Retinal pigment epithelial cell (primary cell): ENCODE results near the gene CST1.
"Not testable (repeated sequence)": the region's sequence is repeated elsewhere in the genome, so short reads cannot be mapped to it uniquely, and the experiment has no call there.

ENCODE experiments used
- DNase-seq: peaks from one replicate; pipeline ENCODE4 v3.0.0-alpha.2; 2010; ENCODE audit warnings: low read depth
- H3K4me3 ChIP-seq: 2 replicates; pipeline ENCODE4 v1.5.1; 2011; ENCODE audit warnings: mild to moderate bottlenecking, low read length, control low read depth, moderate library complexity
- TF ChIP-seq, protein P1 (sequence below): conservative IDR thresholded peaks from 2 replicates; pipeline ENCODE4 v1.5.1; 2011; ENCODE audit warnings: low read depth, low read length, control low read depth, inconsistent platforms

Gene CST1

DNA sequence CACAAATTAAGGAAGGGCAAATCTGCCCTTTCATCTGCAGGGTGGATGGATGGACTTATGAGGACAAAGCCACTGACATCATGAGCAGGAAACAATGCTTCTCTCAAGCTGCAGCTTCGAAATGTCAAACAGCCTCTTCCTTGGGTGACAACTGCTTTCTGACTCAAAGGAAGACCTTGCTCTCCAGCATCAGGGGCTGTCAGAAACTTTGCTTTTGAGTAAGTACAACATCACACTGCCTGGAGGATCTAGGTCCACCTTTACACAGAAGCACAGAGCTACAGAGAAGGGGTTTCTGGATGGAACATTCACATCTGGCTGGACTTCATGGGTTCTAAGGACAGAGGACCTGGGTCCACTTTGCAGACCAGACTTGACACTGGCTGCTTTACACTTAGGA, 5.9 kb downstream of the CST1 start:
- TF ChIP-seq, protein P1, sequence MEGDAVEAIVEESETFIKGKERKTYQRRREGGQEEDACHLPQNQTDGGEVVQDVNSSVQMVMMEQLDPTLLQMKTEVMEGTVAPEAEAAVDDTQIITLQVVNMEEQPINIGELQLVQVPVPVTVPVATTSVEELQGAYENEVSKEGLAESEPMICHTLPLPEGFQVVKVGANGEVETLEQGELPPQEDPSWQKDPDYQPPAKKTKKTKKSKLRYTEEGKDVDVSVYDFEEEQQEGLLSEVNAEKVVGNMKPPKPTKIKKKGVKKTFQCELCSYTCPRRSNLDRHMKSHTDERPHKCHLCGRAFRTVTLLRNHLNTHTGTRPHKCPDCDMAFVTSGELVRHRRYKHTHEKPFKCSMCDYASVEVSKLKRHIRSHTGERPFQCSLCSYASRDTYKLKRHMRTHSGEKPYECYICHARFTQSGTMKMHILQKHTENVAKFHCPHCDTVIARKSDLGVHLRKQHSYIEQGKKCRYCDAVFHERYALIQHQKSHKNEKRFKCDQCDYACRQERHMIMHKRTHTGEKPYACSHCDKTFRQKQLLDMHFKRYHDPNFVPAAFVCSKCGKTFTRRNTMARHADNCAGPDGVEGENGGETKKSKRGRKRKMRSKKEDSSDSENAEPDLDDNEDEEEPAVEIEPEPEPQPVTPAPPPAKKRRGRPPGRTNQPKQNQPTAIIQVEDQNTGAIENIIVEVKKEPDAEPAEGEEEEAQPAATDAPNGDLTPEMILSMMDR: no peak
- no peak overlapping the region for H3K4me3 ChIP-seq
- DNase-seq: no peak

DNA sequence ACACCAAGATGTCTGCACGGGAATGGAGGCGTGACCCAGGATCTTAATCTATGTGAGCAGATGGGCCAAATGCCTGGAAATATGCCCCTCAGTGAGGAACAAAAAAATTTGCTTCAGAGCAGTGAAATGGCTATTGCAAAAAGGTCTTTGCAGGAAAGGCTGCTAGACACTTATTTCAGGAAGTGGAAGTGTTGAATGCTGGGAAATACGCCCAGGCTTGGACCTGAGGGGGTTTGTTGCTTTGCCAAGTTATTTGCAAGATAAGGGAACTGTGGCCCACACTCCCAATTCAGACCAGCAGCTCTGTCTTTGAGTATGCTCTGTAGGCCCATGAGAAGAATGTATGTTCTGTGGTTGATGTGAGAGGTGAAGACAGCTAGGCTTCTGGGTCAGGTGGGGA, 15.3 kb downstream of the CST1 start:
- H3K4me3 ChIP-seq, DNase-seq: not testable (repeated sequence)

DNA sequence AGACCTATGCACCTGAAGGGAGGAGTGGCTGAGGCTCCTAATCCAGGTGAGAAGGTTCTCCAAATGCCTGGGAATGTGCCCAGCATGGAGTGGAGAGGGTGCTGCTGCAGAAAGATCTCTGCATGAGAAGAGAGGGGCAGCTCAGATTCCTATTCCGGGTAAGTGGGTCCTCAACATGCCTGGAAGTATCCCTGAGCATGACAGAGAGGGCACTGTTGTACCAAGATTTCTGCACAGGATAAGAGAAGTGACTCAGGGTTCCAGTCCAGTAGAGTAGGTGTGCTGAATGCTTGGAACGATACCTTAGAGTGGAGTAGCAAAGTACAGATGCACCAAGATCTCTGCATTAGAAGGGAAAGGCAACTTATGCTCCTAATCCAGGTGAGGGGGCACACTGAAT, 15.8 kb downstream of the CST1 start:
- DNase-seq, H3K4me3 ChIP-seq: not testable (repeated sequence)

DNA sequence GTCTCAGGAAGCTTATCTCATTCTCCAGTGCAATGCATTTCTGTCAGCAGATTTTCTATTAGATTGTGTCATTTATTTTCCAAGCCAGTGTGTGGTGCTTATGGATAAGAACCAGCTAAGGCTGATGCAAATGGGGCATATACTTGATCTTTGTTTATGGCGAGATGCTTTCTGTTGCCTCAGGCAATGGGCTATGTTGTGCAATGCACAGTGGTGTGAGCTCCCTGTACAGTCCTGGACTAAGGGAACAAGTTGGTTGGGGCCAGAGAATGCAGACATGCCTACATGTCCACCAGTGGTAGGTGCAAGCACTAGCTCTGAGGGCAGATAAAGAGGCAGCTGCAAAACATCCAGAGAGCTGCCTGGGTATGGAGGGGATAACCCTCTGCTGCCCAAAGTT, 16.3 kb downstream of the CST1 start:
- not testable (repeated sequence) for DNase-seq, H3K4me3 ChIP-seq

DNA sequence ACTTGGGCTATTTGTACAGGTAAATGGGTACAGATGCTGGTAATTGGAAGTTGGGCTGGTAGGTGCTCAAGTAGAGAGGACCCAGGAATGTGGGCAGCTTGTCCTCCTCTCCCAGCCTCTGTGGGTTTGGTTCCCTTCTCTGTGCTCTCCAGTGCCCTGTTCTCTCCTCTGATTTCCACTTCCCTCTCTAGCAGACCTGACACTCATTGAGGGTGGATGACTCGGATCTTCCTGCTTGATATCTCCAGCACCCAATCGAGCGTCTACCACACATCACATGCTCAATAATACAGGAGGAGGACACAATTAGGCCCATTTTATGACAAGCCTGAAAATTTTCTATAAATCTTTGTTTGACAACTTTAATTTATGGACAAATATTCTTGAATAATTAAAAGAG, 23.7 kb downstream of the CST1 start:
- TF ChIP-seq, protein P1: no peak
- no peak for DNase-seq
- H3K4me3 ChIP-seq: no peak overlapping the region

DNA sequence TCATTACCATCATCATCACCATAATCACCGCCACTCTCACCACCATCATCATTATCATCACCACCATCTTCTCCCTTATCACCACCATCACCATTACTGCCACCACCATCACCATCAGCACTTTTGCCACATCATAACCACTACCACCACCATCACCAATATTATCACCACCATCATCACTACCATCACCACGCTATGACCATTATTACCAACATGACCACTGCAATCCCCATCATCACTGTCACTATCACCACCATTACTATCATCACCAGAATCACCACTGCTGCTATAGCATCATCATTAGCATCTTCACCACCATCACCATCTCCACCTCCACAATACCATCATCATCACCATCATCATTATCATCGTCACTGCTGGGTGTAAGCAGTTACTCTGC, 25.6 kb downstream of the CST1 start:
- no peak for DNase-seq
- TF ChIP-seq, protein P1: no peak
- H3K4me3 ChIP-seq: no peak overlapping the region

DNA sequence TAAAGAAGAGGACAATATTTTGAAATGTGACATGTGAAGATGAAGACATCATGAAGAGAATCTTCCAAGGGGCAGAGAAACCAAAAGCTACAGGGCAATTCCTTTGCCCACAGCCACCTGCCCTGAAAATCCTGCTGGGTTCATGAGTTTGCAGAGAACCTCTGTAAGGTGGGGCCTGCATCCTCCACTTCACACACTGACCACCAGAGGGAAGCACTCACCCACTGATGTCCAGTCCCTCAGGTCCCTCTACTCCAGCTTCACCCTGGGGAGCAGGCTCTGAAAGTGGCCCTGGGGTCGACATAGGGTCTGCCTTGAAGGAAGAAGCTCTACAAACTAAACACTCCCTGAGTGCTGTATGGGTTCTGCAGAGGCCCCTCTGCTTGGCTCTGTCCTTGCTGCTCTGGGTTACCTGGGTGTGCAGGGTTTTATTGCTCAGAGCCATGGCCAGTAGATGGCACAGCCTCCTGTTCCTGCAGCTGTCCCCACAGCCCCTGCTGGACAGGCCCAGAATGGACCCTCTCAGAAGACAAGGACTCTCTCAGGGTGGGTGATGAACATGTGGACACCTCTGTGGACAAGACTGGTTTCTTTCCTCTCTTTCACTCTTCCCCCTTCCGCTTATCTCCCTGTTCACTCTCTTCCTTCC, 27.0 kb downstream of the CST1 start:
- TF ChIP-seq, protein P1: peak; percentile 55
- DNase-seq, H3K4me3 ChIP-seq: not testable (repeated sequence)

DNA sequence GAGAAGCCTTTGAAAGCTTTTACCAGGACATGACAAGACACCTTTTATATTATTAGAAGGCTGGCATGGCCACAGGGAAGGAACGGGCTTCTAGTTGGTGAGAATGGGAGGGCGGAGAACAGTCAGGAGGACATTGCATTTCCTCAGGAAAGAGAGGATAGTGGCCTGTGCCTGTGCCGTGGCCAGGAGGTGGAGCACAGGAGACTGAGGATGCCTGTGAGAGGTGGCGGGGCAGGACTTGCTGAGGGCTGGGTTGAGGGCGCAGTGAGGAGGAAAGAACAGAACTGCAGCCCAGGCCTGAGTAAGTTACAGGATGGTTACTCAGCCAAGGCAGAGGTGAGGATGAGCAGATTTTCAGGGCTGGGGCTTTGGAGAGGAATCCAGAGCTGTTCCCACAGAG, 27.9 kb downstream of the CST1 start:
- DNase-seq, H3K4me3 ChIP-seq: not testable (repeated sequence)

DNA sequence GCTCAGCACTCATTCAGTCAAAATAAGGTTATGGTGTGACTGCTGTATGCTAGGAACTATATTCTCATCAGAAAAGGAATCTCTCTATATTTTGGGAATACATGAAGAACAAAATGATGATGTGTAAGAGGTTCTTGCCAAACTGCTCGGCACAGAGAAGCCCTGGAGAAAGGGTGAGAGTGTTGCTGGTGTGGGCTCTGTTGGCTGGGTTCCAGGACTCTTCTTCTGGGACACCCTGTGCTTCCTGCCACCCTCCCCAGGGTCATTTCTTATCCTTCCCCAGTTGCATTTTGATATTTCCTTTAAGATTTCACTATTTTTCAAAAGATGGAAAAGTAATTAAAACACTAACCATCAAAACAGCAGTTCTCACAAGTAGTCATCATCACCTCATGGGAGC, 28.8 kb downstream of the CST1 start:
- TF ChIP-seq, protein P1: no peak
- DNase-seq: no peak
- no peak overlapping the region for H3K4me3 ChIP-seq

DNA sequence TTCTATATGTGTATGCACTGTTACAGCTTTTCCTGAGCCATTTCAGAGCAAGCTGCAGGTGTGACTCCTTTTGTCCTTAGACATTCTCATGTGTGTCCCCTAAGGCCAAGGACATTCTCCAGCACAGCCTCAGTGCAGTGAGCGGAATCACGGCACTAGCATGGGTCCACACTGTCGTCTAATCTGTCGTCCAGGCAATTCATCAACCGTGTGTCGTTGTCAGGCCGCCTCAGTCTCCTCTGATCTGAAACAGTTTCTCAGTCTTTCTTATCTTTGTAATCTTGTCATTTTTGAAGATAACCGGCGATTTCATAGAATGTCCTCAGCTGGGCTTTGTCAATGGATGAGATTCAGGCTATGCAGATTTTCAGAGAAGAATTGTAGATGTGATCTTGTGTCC, 31.4 kb downstream of the CST1 start:
- H3K4me3 ChIP-seq, DNase-seq: not testable (repeated sequence)

DNA sequence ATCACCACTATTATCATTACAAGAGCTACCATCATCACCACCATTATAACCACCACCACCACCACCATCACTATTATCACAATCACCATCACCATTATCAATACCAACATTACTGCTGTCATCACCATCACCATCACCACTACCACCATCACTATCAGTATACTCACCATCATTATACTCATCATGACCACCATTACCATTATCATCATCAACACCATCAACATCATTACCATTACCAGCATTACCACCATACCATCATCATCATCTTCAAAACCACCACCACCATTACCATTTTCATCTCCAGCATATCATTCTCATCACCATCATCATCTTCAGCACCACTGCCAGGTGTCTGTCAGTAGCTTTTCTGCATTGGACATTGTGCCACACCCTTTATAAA, 39.0 kb downstream of the CST1 start:
- not testable (repeated sequence) for DNase-seq, H3K4me3 ChIP-seq
